Brain microvascular endothelial cell (primary cell): ENCODE results near the gene TRIM36.
A peak's percentile ranks its signal among the peaks of the same experiment; 100 is the strongest.

Experiments
- DNase-seq: peaks from one replicate; pipeline ENCODE4 v3.0.0-alpha.2; 2020
- H3K27ac ChIP-seq: fragments of 250-450 bp; sonication (Bioruptor Pico); 2 replicates; pipeline ENCODE4 v1.5.1; 2020; ENCODE audit warnings: mild to moderate bottlenecking, moderate library complexity
- H3K27me3 ChIP-seq: fragments of 250-450 bp; sonication (Bioruptor Pico); replicated peaks from 2 replicates; pipeline ENCODE4 v1.5.1; 2020; ENCODE audit warnings: mild to moderate bottlenecking
- H3K36me3 ChIP-seq: fragments of 250-450 bp; sonication (Bioruptor Pico); replicated peaks from 2 replicates; pipeline ENCODE4 v1.5.1; 2020; ENCODE audit warnings: mild to moderate bottlenecking
- H3K4me3 ChIP-seq: 2 replicates; pipeline ENCODE4 v1.5.1; 2011; ENCODE audit warnings: low read depth, mild to moderate bottlenecking, control low read depth, low read length, moderate library complexity
- in situ Hi-C: cut with HindIII; loops from 2 replicates; pipeline ENCODE4 v1.10.0; 2017; ENCODE audit warnings: low sequenced_read_pairs, low pct_ligation_motif_present
- TF ChIP-seq, protein P1 (sequence below): IDR thresholded peaks from 2 replicates; pipeline ENCODE4 v1.5.1; 2011; ENCODE audit warnings: low read depth, mild to moderate bottlenecking, moderate library complexity, low read length, control low read depth, inconsistent platforms; ENCODE audit errors: missing control alignments

Gene TRIM36

GRCh38 chr5:115170929-115171510 lies 1.3 kb upstream of the TRIM36 start:
- Histone ChIP-seq H3K27ac (no peak overlapping the region), H3K36me3 (no peaks in the 10 kb centered on the region), H3K4me3 (peak overlapping the region; percentile 81), H3K27me3 (no peaks in the 10 kb centered on the region)
- in situ Hi-C loops = no loop called here
- TF ChIP-seq, protein P1, sequence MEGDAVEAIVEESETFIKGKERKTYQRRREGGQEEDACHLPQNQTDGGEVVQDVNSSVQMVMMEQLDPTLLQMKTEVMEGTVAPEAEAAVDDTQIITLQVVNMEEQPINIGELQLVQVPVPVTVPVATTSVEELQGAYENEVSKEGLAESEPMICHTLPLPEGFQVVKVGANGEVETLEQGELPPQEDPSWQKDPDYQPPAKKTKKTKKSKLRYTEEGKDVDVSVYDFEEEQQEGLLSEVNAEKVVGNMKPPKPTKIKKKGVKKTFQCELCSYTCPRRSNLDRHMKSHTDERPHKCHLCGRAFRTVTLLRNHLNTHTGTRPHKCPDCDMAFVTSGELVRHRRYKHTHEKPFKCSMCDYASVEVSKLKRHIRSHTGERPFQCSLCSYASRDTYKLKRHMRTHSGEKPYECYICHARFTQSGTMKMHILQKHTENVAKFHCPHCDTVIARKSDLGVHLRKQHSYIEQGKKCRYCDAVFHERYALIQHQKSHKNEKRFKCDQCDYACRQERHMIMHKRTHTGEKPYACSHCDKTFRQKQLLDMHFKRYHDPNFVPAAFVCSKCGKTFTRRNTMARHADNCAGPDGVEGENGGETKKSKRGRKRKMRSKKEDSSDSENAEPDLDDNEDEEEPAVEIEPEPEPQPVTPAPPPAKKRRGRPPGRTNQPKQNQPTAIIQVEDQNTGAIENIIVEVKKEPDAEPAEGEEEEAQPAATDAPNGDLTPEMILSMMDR = no peak
- no peak for DNase-seq

GRCh38 chr5:115170134-115170928 lies 623 bp upstream of the TRIM36 start:
- H3K27me3 ChIP-seq = no peaks in the 10 kb centered on the region
- H3K27ac ChIP-seq = no peak overlapping the region

GRCh38 chr5:115168829-115169486 lies 750 bp downstream of the TRIM36 start:
- Histone ChIP-seq H3K27ac (no peak overlapping the region), H3K27me3 (no peaks in the 10 kb centered on the region), H3K36me3 (no peaks in the 10 kb centered on the region), H3K4me3 (peak overlapping the region; percentile 81)
- in situ Hi-C loops = no loop called here
- DNase-seq = no peak
- TF ChIP-seq, protein P1 = no peak

More at GRCh38 chr5:115170134-115170928, 623 bp upstream of the TRIM36 start:
- TF ChIP-seq, protein P1 = no peak
- Histone ChIP-seq H3K4me3 (peak overlapping the region; percentile 81), H3K36me3 (no peaks in the 10 kb centered on the region)
- in situ Hi-C loops = no loop called here
- no peak for DNase-seq

GRCh38 chr5:115166744-115167393 lies 2.8 kb downstream of the TRIM36 start:
- DNase-seq = no peak
- in situ Hi-C loops = no loop called here
- no peaks in the 10 kb centered on the region for H3K27me3 ChIP-seq
- TF ChIP-seq, protein P1 = no peak
- no peaks in the 10 kb centered on the region for H3K36me3 ChIP-seq
- no peak overlapping the region for H3K27ac ChIP-seq
- no peak overlapping the region for H3K4me3 ChIP-seq

GRCh38 chr5:115165790-115166189 lies 3.9 kb downstream of the TRIM36 start:
- in situ Hi-C loops = no loop called here
- TF ChIP-seq, protein P1 = no peak
- no peak for DNase-seq
- Histone ChIP-seq H3K4me3 (no peak overlapping the region), H3K27me3 (no peaks in the 10 kb centered on the region), H3K27ac (no peak overlapping the region), H3K36me3 (no peaks in the 10 kb centered on the region)
